ENCODE data around the gene NRIP1. TPM values are rescaled to one million over a fixed set of nuclear protein-coding genes. Genes with fewer than 3 reads are reported as not detected.

Gene NRIP1
- total RNA-seq, 1 experiment from 2014 or later: 10.3 TPM

DNA sequence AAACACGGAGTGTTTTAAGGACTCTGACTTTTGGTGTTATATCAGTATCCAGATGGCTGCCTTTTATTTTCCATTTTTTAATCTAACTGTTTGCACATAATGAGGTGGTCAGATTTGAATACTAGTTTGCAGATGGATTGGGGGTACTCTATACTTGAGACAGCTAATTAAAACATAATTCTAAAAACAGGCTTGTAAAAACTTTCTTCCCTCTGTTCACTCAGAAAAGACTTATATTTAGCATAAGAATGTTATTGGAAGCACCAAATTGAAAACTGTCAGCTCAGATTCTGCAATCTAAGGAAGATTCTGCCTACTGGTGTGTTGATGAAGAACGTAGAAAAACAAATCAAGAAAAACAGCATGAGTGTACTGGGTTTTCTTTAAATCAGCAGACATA is 44.0 kb upstream of the NRIP1 start (continued):
- no peak for TF ChIP-seq SMAD4 (CRISPR knock-in tag; IDR thresholded peaks at IDR 0.05)

DNA sequence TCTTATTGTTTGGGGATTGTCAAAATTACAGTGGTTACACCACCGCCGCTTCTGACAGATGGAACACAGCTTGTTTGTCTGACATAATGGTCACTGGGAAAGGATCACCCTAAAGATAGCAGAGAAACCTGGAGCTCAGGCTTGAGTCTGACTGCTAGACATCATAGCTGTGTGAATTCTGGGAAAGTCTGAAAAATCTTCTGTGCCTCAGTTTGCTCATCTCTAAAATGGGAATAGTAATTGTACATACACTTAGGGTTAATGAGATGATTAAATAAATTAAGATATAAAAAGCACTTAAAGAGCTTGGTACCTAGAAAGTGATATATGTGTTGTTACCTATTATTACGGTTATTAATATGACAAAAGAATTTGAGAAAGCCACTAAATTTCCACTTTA is 39.7 kb upstream of the NRIP1 start:
- Mint-ChIP-seq H3K9me3 (no peaks in the 10 kb centered on the region), H3K36me3 (no peaks in the 10 kb centered on the region), H3K4me1 (no peaks in the 10 kb centered on the region), H3K27me3 (ENCODE audit: low read depth) (no peaks in the 10 kb centered on the region), H3K4me3 (no peak overlapping the region), H3K27ac (no peak overlapping the region)
- TF ChIP-seq AR (CRISPR knock-in tag; IDR thresholded peaks at IDR 0.05): no peak
- TF ChIP-seq SMAD4 (CRISPR knock-in tag; IDR thresholded peaks at IDR 0.05): no peak
- TF ChIP-seq ZNF512 (CRISPR knock-in tag; IDR thresholded peaks at IDR 0.05; ENCODE audit: borderline replicate concordance): no peak
- TF ChIP-seq, protein P1, sequence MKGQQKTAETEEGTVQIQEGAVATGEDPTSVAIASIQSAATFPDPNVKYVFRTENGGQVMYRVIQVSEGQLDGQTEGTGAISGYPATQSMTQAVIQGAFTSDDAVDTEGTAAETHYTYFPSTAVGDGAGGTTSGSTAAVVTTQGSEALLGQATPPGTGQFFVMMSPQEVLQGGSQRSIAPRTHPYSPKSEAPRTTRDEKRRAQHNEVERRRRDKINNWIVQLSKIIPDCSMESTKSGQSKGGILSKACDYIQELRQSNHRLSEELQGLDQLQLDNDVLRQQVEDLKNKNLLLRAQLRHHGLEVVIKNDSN (CRISPR knock-in tag; IDR thresholded peaks at IDR 0.05): no peak
- TF ChIP-seq EMX1 (CRISPR knock-in tag; IDR thresholded peaks at IDR 0.05): no peak
- no peak for TF ChIP-seq FOXK1 (CRISPR knock-in tag; IDR thresholded peaks at IDR 0.05)
- no peak for TF ChIP-seq ATF3 (CRISPR knock-in tag; conservative IDR thresholded peaks at IDR 0.05)
- no peak for TF ChIP-seq ZNF425 (CRISPR knock-in tag; conservative IDR thresholded peaks at IDR 0.05)
- TF ChIP-seq, protein P2, sequence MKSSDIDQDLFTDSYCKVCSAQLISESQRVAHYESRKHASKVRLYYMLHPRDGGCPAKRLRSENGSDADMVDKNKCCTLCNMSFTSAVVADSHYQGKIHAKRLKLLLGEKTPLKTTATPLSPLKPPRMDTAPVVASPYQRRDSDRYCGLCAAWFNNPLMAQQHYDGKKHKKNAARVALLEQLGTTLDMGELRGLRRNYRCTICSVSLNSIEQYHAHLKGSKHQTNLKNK (CRISPR knock-in tag; IDR thresholded peaks at IDR 0.05): no peak
- no peak for TF ChIP-seq ZNF263 (CRISPR knock-in tag; IDR thresholded peaks at IDR 0.05; ENCODE audit: low read depth)
- no peak for TF ChIP-seq SOX15 (CRISPR knock-in tag; IDR thresholded peaks at IDR 0.05)
- TF ChIP-seq, protein P3, sequence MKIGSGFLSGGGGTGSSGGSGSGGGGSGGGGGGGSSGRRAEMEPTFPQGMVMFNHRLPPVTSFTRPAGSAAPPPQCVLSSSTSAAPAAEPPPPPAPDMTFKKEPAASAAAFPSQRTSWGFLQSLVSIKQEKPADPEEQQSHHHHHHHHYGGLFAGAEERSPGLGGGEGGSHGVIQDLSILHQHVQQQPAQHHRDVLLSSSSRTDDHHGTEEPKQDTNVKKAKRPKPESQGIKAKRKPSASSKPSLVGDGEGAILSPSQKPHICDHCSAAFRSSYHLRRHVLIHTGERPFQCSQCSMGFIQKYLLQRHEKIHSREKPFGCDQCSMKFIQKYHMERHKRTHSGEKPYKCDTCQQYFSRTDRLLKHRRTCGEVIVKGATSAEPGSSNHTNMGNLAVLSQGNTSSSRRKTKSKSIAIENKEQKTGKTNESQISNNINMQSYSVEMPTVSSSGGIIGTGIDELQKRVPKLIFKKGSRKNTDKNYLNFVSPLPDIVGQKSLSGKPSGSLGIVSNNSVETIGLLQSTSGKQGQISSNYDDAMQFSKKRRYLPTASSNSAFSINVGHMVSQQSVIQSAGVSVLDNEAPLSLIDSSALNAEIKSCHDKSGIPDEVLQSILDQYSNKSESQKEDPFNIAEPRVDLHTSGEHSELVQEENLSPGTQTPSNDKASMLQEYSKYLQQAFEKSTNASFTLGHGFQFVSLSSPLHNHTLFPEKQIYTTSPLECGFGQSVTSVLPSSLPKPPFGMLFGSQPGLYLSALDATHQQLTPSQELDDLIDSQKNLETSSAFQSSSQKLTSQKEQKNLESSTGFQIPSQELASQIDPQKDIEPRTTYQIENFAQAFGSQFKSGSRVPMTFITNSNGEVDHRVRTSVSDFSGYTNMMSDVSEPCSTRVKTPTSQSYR (CRISPR knock-in tag; IDR thresholded peaks at IDR 0.05): no peak
- TF ChIP-seq NR1H2 (CRISPR knock-in tag; IDR thresholded peaks at IDR 0.05): no peak
- TF ChIP-seq SMAD3 (CRISPR knock-in tag; IDR thresholded peaks at IDR 0.05; ENCODE audit: borderline replicate concordance): no peak
- TF ChIP-seq CBFB (CRISPR knock-in tag; IDR thresholded peaks at IDR 0.05; ENCODE audit: low read depth): no peak
- TF ChIP-seq, protein P4, sequence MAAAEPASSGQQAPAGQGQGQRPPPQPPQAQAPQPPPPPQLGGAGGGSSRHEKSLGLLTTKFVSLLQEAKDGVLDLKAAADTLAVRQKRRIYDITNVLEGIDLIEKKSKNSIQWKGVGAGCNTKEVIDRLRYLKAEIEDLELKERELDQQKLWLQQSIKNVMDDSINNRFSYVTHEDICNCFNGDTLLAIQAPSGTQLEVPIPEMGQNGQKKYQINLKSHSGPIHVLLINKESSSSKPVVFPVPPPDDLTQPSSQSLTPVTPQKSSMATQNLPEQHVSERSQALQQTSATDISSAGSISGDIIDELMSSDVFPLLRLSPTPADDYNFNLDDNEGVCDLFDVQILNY (CRISPR knock-in tag; IDR thresholded peaks at IDR 0.05): no peak
- no peak for TF ChIP-seq ESRRA (CRISPR knock-in tag; IDR thresholded peaks at IDR 0.05; ENCODE audit: borderline replicate concordance)
- no peak for TF ChIP-seq MXD4 (CRISPR knock-in tag; IDR thresholded peaks at IDR 0.05; ENCODE audit: borderline replicate concordance)
- TF ChIP-seq RORB (CRISPR knock-in tag; IDR thresholded peaks at IDR 0.05): no peak
- TF ChIP-seq KAT7 (CRISPR knock-in tag; IDR thresholded peaks at IDR 0.05; ENCODE audit: borderline replicate concordance): no peak
- DNase-seq (ENCODE audit: low spot score) (no peak), ATAC-seq (no peak)
- ChIA-PET CTCF (interaction anchor here (0.9 kb wide), 1 partner anchor 18 kb away, joined by 4 read pairs; no protein-coding TSS in a partner anchor), POLR2A (interaction anchor here (1.4 kb wide), 1 partner anchor 17 kb away, joined by 4 read pairs; no protein-coding TSS in a partner anchor)
